ENCODE results near the gene NLRP13. TPM values are rescaled to one million over a fixed set of nuclear protein-coding genes. Genes with fewer than 3 reads are reported as not detected.

The NLRP13 gene
- total RNA-seq, 1 donor from 2014 or later = not detected

- intact Hi-C loops (cut with micrococcal nuclease) = no loop called here
These were observed 29.9 kb downstream of the NLRP13 start for GRCh38 chr19:55902080-55902751.

DNA sequence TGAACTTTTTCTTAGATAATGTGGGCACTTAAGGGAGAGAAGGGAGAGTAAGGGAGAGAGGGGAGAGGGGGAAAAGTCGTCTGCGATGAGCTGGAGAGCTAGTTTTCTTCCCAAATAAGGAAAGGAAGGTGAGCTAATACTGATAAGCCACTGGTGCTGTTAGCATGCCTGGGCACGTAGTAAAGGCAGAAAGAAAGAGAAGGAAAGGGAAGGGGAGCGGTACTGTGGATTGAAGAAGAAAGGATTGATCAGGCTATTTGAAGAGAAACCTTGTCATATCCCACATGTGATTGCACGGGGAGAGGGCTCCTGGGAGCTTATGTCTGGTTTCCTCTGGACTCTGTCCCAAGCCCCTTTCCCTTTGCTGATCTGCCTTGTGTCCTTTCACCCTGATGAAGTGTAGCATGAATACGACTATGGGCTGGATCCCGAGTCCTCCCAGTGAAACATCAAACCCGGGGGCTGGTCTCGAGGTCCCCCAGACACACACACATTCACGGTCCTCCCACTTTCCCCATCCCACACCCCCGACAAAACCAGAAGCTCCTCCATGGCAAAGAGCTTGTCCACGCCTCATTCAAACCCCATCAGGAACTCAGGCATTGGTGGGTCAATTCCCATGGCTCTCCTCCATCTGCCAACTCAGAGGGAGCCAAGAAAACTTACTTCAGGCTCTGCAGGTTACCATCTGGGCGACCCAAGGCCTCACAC, 30.6 kb downstream of the NLRP13 start:
- intact Hi-C loops (cut with micrococcal nuclease) = no loop called here

GRCh38 chr19:55898911-55899310, 33.2 kb downstream of the NLRP13 start:
- intact Hi-C loops (cut with micrococcal nuclease) = no loop called here

DNA sequence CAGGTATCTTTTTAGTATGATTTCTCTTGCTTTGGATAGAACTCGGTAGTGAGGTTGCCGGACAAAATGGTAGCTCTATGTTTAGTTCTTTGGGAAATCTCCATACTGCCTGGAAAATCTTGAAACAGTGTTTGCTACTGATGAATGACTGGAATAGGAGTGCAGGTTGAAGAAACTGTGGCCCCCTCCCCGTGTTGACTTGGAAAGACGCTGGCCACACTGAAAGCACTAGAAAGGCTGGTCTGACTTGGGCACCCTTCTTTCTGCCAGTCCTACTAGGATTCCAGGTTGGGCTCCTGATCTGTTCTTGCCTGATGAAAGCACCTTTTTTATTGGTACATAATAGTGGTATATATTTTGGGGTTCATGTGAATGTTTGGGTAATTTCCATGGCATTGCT, 49.5 kb downstream of the NLRP13 start:
- intact Hi-C loops (cut with micrococcal nuclease) = no loop called here

GRCh38 chr19:55877211-55877610, 54.9 kb downstream of the NLRP13 start:
- intact Hi-C loops (cut with micrococcal nuclease) = no loop called here

DNA sequence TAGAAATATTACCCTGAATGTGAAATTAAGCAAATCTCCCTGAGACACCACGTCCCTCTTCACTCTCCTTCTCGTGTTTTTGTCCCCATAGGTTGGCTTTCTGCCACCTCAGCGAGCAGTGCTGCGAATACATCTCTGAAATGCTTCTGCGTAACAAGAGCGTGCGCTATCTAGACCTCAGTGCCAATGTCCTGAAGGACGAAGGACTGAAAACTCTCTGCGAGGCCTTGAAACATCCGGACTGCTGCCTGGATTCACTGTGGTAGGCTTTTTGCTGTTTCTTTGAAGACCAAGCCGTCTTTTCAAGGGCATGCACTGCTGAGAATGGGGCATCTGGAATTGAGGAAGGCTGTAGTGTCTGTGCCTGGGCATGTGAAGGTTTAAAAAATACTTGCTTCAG, 61.4 kb downstream of the NLRP13 start:
- intact Hi-C loops (cut with micrococcal nuclease) = no loop called here

DNA sequence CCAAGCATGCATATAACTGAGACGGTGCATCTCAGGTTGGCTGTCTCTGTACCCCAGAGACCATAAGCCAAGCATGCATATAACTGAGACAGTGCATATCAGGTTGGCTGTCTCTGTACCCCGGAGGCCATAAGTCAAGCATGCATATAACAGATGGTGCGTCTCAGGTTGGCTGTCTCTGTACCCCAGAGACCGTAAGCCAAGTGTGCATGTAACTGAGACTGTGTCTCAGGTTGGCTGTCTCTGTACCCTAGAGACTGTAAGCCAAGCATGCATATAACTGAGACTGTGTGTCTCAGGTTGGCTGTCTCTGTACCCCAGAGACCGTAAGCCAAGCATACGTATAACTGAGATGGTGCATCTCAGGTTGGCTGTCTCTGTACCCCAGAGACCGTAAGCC, 65.0 kb downstream of the NLRP13 start:
- intact Hi-C loops (cut with micrococcal nuclease) = no loop called here

- intact Hi-C loops (cut with micrococcal nuclease) = no loop called here
These were observed 65.6 kb downstream of the NLRP13 start for GRCh38 chr19:55866521-55866920.

GRCh38 chr19:55858969-55859368, 73.2 kb downstream of the NLRP13 start:
- intact Hi-C loops (cut with micrococcal nuclease) = no loop called here

DNA sequence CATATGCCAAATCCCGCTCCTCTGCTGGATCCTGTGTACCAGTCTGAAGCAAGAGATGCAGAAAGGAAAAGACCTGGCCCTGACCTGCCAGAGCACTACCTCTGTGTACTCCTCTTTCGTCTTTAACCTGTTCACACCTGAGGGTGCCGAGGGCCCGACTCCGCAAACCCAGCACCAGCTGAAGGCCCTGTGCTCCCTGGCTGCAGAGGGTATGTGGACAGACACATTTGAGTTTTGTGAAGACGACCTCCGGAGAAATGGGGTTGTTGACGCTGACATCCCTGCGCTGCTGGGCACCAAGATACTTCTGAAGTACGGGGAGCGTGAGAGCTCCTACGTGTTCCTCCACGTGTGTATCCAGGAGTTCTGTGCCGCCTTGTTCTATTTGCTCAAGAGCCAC, 73.7 kb downstream of the NLRP13 start:
- intact Hi-C loops (cut with micrococcal nuclease) = no loop called here

DNA sequence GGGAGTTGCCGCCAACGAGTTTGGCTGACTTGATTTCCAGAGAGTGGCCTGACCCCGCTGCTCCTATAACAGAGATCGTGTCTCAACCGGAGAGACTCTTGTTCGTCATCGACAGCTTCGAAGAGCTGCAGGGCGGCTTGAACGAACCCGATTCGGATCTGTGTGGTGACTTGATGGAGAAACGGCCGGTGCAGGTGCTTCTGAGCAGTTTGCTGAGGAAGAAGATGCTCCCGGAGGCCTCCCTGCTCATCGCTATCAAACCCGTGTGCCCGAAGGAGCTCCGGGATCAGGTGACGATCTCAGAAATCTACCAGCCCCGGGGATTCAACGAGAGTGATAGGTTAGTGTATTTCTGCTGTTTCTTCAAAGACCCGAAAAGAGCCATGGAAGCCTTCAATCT, 74.2 kb downstream of the NLRP13 start:
- intact Hi-C loops (cut with micrococcal nuclease) = no loop called here

GRCh38 chr19:55857149-55857548, 75.0 kb downstream of the NLRP13 start:
- intact Hi-C loops (cut with micrococcal nuclease) = no loop called here

DNA sequence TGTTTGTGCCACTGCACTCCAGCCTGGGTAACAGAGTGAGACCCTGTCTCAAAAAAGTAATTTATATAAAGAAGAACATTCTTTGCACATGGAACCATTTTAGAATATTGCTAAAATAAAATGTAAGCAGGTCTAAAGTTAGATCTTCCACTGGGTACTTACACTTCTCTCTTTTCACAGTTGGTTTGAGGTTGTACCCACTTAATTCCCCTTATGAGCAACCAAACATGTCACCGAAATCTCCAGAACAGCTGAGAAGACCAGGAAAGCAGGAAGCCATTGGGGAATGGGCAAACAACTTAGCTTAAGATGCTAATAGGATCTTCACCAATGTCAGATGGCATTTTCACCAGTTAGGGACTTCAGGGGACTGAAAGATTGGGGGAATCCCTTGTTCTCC, 77.0 kb downstream of the NLRP13 start:
- intact Hi-C loops (cut with micrococcal nuclease) = no loop called here

Other genes starting within 250 kb of the NLRP13 start
- gene NLRP9, start 193.9 kb downstream of the NLRP13 start, total RNA-seq = not detected in 2 replicates
- not detected in 2 replicates for gene RFPL4A, start 173.2 kb downstream of the NLRP13 start, total RNA-seq
- gene RFPL4AL1, start 163.2 kb downstream of the NLRP13 start, total RNA-seq = not detected in 2 replicates
- not detected in 2 replicates for gene NLRP11, start 100.3 kb downstream of the NLRP13 start, total RNA-seq
- gene NLRP4, start 95.8 kb downstream of the NLRP13 start, total RNA-seq = not detected in 2 replicates
- not detected in 2 replicates for gene NLRP8, start 15.5 kb upstream of the NLRP13 start, total RNA-seq
- gene NLRP5, start 54.4 kb upstream of the NLRP13 start, total RNA-seq = not detected in 2 replicates
- 32.6 and 33.3 TPM in 2 replicates for gene ZNF787, start 189.0 kb upstream of the NLRP13 start, total RNA-seq
- 29.6 and 32.4 TPM in 2 replicates for gene ZNF444, start 209.0 kb upstream of the NLRP13 start, total RNA-seq
- gene GALP, start 243.7 kb upstream of the NLRP13 start, total RNA-seq = not detected in 2 replicates